ENCODE results near the gene TNS1.

The TNS1 gene

DNA sequence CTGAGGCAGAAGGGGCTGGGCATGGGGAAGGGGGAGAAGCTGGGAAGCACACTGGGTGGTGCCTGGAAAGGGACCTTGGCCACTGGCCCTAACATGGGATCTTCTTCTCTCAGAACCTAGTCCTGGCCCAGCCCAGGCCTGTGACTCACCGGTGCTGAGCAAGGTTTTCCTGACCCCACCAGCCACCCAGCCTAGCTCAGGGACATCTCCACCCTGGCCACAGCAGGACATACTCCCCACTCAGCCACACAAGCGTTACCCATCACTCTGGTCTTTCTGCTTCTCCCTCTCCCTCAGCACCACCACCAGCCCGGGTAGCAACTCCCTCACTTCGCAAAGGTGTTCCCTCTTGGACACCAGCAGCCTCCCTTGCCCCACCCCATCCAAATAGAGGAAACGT is 22.8 kb downstream of the TNS1 start:
- no peaks in the 10 kb centered on the region for H3K4me1 ChIP-seq (ENCODE audit: control insufficient read depth, insufficient read depth, low read length, poor library complexity, severe bottlenecking)

GRCh38 chr2:217979151-217979811 is 23.5 kb downstream of the TNS1 start:
- no peak overlapping the region for H3K4me3 ChIP-seq (ENCODE audit: insufficient read depth, low read depth, low read length, poor library complexity, severe bottlenecking)
- H3K27me3 ChIP-seq (replicated peaks; ENCODE audit: control insufficient read depth, insufficient read depth, low read length, poor library complexity, severe bottlenecking), result no peaks in the 10 kb centered on the region
- no peaks in the 10 kb centered on the region for H3K9me3 ChIP-seq (ENCODE audit: control insufficient read depth, low read length)
- no peak overlapping the region for H3K27ac ChIP-seq (ENCODE audit: insufficient read depth, low read length, poor library complexity, severe bottlenecking)
- H3K36me3 ChIP-seq (ENCODE audit: control insufficient read depth, insufficient read depth, low read length), result no peaks in the 10 kb centered on the region
- no peak for DNase-seq
- no peaks in the 10 kb centered on the region for H3K4me1 ChIP-seq (ENCODE audit: control insufficient read depth, insufficient read depth, low read length, poor library complexity, severe bottlenecking)

More for the DNA sequence above, 22.8 kb downstream of the TNS1 start:
- Histone ChIP-seq H3K4me3 (ENCODE audit: insufficient read depth, low read depth, low read length, poor library complexity, severe bottlenecking) (no peak overlapping the region), H3K9me3 (ENCODE audit: control insufficient read depth, low read length) (no peaks in the 10 kb centered on the region), H3K27me3 (replicated peaks; ENCODE audit: control insufficient read depth, insufficient read depth, low read length, poor library complexity, severe bottlenecking) (no peaks in the 10 kb centered on the region), H3K36me3 (ENCODE audit: control insufficient read depth, insufficient read depth, low read length) (no peaks in the 10 kb centered on the region), H3K27ac (ENCODE audit: insufficient read depth, low read length, poor library complexity, severe bottlenecking) (no peak overlapping the region)
- DNase-seq, result no peak

- no peaks in the 10 kb centered on the region for H3K27me3 ChIP-seq (replicated peaks; ENCODE audit: control insufficient read depth, insufficient read depth, low read length, poor library complexity, severe bottlenecking)
- H3K9me3 ChIP-seq (ENCODE audit: control insufficient read depth, low read length), result no peaks in the 10 kb centered on the region
- H3K4me1 ChIP-seq (ENCODE audit: control insufficient read depth, insufficient read depth, low read length, poor library complexity, severe bottlenecking), result no peaks in the 10 kb centered on the region
- no peak overlapping the region for H3K27ac ChIP-seq (ENCODE audit: insufficient read depth, low read length, poor library complexity, severe bottlenecking)
- H3K4me3 ChIP-seq (ENCODE audit: insufficient read depth, low read depth, low read length, poor library complexity, severe bottlenecking), result no peak overlapping the region
- H3K36me3 ChIP-seq (ENCODE audit: control insufficient read depth, insufficient read depth, low read length), result no peaks in the 10 kb centered on the region
- DNase-seq, result no peak
These were observed 24.2 kb downstream of the TNS1 start for GRCh38 chr2:217978536-217979150.

DNA sequence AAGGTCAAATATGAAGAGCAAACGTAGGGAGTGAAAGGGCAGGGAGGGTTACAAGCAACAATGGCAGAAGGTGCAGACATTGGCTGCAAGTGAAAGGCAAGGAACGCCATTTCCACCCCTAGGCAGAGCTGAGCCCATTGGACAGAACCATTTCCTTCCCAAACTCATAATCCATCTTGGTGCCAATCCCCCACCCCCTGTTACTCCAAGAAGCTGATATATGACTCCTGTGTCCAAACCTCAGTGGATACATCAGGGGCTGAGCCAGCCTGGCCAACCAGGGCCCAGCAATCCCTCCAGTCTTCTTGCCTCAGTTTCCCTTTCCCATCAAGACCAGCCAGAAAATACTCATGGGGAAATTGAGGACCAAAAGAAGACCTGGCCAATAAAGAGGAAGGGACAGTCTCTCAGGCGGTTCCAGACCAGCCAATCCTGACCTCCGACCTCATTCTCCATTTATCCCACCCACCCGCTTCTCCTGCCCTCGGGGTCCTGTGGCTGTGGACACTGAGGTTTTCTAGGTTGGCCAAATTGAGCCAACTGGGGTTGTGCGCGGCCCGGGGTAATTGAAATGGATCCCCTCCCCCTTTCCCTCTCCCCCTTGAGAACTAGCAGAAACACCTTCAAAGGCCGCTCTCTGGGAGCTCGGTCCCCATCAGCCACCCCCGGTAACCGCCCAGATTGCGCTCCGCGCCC is 24.8 kb downstream of the TNS1 start:
- Histone ChIP-seq H3K4me1 (ENCODE audit: control insufficient read depth, insufficient read depth, low read length, poor library complexity, severe bottlenecking) (no peaks in the 10 kb centered on the region), H3K9me3 (ENCODE audit: control insufficient read depth, low read length) (no peaks in the 10 kb centered on the region), H3K27me3 (replicated peaks; ENCODE audit: control insufficient read depth, insufficient read depth, low read length, poor library complexity, severe bottlenecking) (no peaks in the 10 kb centered on the region), H3K27ac (ENCODE audit: insufficient read depth, low read length, poor library complexity, severe bottlenecking) (no peak overlapping the region), H3K36me3 (ENCODE audit: control insufficient read depth, insufficient read depth, low read length) (no peaks in the 10 kb centered on the region), H3K4me3 (ENCODE audit: insufficient read depth, low read depth, low read length, poor library complexity, severe bottlenecking) (no peak overlapping the region)
- no peak for DNase-seq

GRCh38 chr2:217976301-217976700 is 26.5 kb downstream of the TNS1 start:
- H3K27ac ChIP-seq (ENCODE audit: insufficient read depth, low read length, poor library complexity, severe bottlenecking), result no peak overlapping the region
- no peak overlapping the region for H3K4me3 ChIP-seq (ENCODE audit: insufficient read depth, low read depth, low read length, poor library complexity, severe bottlenecking)
- H3K4me1 ChIP-seq (ENCODE audit: control insufficient read depth, insufficient read depth, low read length, poor library complexity, severe bottlenecking), result no peaks in the 10 kb centered on the region
- H3K36me3 ChIP-seq (ENCODE audit: control insufficient read depth, insufficient read depth, low read length), result no peaks in the 10 kb centered on the region
- DNase-seq, result no peak
- no peaks in the 10 kb centered on the region for H3K27me3 ChIP-seq (replicated peaks; ENCODE audit: control insufficient read depth, insufficient read depth, low read length, poor library complexity, severe bottlenecking)
- no peaks in the 10 kb centered on the region for H3K9me3 ChIP-seq (ENCODE audit: control insufficient read depth, low read length)

DNA sequence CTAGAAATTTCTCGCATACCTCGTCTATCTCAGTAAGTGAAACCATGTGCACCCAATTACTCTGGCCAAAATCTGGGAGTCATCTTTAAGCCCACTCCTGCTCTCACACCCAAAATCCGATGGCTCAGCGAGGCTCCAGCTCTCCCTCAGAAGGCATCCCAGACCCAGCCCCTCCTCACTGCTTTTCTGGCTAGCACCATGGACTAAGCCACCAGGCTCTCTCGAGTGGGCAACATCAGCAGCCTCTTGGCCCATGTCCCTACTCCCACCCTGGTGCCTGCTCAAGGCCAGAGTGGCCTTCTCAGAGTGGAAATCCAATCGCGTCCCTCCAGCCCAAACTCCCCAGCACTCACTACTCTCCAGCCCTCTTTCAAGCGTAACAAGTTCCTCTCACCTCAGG is 27.2 kb downstream of the TNS1 start:
- Histone ChIP-seq H3K27ac (ENCODE audit: insufficient read depth, low read length, poor library complexity, severe bottlenecking) (no peak overlapping the region), H3K9me3 (ENCODE audit: control insufficient read depth, low read length) (no peaks in the 10 kb centered on the region), H3K4me1 (ENCODE audit: control insufficient read depth, insufficient read depth, low read length, poor library complexity, severe bottlenecking) (no peaks in the 10 kb centered on the region), H3K27me3 (replicated peaks; ENCODE audit: control insufficient read depth, insufficient read depth, low read length, poor library complexity, severe bottlenecking) (no peaks in the 10 kb centered on the region), H3K4me3 (ENCODE audit: insufficient read depth, low read depth, low read length, poor library complexity, severe bottlenecking) (no peak overlapping the region), H3K36me3 (ENCODE audit: control insufficient read depth, insufficient read depth, low read length) (no peaks in the 10 kb centered on the region)
- DNase-seq, result no peak

- no peak overlapping the region for H3K27ac ChIP-seq (ENCODE audit: insufficient read depth, low read length, poor library complexity, severe bottlenecking)
- H3K9me3 ChIP-seq (ENCODE audit: control insufficient read depth, low read length), result no peaks in the 10 kb centered on the region
- no peaks in the 10 kb centered on the region for H3K27me3 ChIP-seq (replicated peaks; ENCODE audit: control insufficient read depth, insufficient read depth, low read length, poor library complexity, severe bottlenecking)
- H3K4me3 ChIP-seq (ENCODE audit: insufficient read depth, low read depth, low read length, poor library complexity, severe bottlenecking), result no peak overlapping the region
- DNase-seq, result no peak
- no peaks in the 10 kb centered on the region for H3K4me1 ChIP-seq (ENCODE audit: control insufficient read depth, insufficient read depth, low read length, poor library complexity, severe bottlenecking)
- no peaks in the 10 kb centered on the region for H3K36me3 ChIP-seq (ENCODE audit: control insufficient read depth, insufficient read depth, low read length)
These were observed 28.3 kb downstream of the TNS1 start for GRCh38 chr2:217974389-217975005.

DNA sequence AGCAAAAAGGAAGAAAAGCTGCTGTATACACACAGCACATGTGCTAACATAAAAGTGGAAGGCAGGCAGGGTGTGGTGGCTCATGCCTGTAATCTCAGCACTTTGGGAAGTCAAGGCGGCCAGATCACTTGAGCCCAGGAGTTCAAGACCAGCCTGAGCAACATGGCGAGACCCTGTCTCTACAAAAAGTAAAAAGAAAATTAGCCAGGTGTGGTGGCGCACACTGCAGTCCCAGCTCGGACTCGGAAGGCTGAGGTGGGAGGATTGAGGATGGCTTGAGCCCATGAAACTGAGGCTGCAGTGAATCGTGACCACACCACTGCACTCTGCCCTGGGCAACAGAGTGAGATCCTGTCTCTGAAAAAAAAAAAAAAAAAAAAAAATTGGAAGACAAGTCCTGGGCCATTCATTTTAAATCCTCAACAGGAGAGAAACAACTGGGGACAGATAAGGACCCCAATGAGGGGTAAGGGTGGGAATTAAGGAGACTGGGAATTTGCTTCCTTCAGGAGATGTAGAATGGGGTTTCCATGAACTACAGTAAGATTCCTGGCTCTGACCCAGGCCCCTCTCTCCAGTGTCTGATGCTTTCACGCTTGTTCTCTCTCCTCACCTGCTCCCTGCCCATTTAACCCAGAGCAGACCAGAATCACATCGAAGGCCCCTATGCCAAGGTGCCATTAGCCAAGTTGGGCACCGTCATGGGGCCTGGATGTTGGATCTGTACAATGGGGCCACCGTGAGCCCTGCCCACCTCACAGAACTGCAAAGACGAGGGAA is 29.6 kb downstream of the TNS1 start:
- Histone ChIP-seq H3K36me3 (ENCODE audit: control insufficient read depth, insufficient read depth, low read length) (no peaks in the 10 kb centered on the region), H3K4me3 (ENCODE audit: insufficient read depth, low read depth, low read length, poor library complexity, severe bottlenecking) (no peak overlapping the region), H3K27me3 (replicated peaks; ENCODE audit: control insufficient read depth, insufficient read depth, low read length, poor library complexity, severe bottlenecking) (no peaks in the 10 kb centered on the region), H3K4me1 (ENCODE audit: control insufficient read depth, insufficient read depth, low read length, poor library complexity, severe bottlenecking) (no peaks in the 10 kb centered on the region), H3K9me3 (ENCODE audit: control insufficient read depth, low read length) (no peaks in the 10 kb centered on the region), H3K27ac (ENCODE audit: insufficient read depth, low read length, poor library complexity, severe bottlenecking) (no peak overlapping the region)
- DNase-seq, result no peak

- Histone ChIP-seq H3K4me3 (ENCODE audit: insufficient read depth, low read depth, low read length, poor library complexity, severe bottlenecking) (no peak overlapping the region), H3K4me1 (ENCODE audit: control insufficient read depth, insufficient read depth, low read length, poor library complexity, severe bottlenecking) (no peaks in the 10 kb centered on the region), H3K27me3 (replicated peaks; ENCODE audit: control insufficient read depth, insufficient read depth, low read length, poor library complexity, severe bottlenecking) (no peaks in the 10 kb centered on the region), H3K36me3 (ENCODE audit: control insufficient read depth, insufficient read depth, low read length) (no peaks in the 10 kb centered on the region), H3K27ac (ENCODE audit: insufficient read depth, low read length, poor library complexity, severe bottlenecking) (no peak overlapping the region), H3K9me3 (ENCODE audit: control insufficient read depth, low read length) (no peaks in the 10 kb centered on the region)
- DNase-seq, result no peak
These were observed 30.3 kb downstream of the TNS1 start for GRCh38 chr2:217972490-217972889.

All from effector memory CD4-positive, alpha-beta T cell (primary cell).